Measurements from ENCODE around the gene PTGES2.

DNA sequence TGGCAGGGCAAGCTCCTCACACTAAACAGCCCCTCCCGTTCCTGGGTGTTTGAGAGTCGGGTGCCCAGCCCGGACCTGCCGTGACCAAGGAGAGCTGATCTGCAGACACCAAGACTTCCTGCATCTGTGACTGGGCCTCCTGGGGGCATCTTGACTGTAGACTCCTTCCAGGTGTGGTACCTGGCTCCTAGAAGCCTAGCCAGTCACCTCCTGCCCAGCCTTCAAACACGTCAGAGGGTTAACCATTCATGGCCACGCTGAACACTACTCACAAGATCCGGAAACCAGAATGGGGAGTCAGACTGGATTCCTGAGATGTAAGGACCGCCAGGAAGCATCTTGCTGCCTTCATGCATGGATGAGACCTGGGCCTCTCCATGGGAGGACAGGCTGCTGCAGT, 18.0 kb upstream of the PTGES2 start:
- TF ChIP-seq, protein P1, sequence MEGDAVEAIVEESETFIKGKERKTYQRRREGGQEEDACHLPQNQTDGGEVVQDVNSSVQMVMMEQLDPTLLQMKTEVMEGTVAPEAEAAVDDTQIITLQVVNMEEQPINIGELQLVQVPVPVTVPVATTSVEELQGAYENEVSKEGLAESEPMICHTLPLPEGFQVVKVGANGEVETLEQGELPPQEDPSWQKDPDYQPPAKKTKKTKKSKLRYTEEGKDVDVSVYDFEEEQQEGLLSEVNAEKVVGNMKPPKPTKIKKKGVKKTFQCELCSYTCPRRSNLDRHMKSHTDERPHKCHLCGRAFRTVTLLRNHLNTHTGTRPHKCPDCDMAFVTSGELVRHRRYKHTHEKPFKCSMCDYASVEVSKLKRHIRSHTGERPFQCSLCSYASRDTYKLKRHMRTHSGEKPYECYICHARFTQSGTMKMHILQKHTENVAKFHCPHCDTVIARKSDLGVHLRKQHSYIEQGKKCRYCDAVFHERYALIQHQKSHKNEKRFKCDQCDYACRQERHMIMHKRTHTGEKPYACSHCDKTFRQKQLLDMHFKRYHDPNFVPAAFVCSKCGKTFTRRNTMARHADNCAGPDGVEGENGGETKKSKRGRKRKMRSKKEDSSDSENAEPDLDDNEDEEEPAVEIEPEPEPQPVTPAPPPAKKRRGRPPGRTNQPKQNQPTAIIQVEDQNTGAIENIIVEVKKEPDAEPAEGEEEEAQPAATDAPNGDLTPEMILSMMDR (conservative IDR thresholded peaks at IDR 0.05), result no peak
- no peak for TF ChIP-seq ZFX (IDR thresholded peaks at IDR 0.05)
